Measurements from ENCODE around the gene SCNN1B. TPM values are rescaled to one million over a fixed set of nuclear protein-coding genes. Genes with fewer than 3 reads are reported as not detected.

The SCNN1B gene
- total RNA-seq = 0.29 and 1.6 TPM in 2 replicates

GRCh38 chr16:23302045-23302956, at the start of gene SCNN1B:
TSS of gene SCNN1B (plus strand) at chr16:23302302. CDS start at chr16:23348600, 46,298 bp downstream.

Other genes with a start within 250 kb of the SCNN1B start
- 27.1 and 28.9 TPM in 2 replicates for gene USP31, start 152.8 kb upstream of the SCNN1B start, total RNA-seq
- gene SCNN1G, start 119.6 kb upstream of the SCNN1B start, total RNA-seq = 0.10 and 0.33 TPM in 2 replicates
- gene COG7, start 150.9 kb downstream of the SCNN1B start, total RNA-seq = 16.7 and 26.8 TPM in 2 replicates
- 36.3 and 52.1 TPM in 2 replicates for gene GGA2, start 208.2 kb downstream of the SCNN1B start, total RNA-seq

Measured in vein endothelial cell (primary cell).